ENCODE results near the gene EHBP1L1. TPM values are rescaled to one million over a fixed set of nuclear protein-coding genes. Genes with fewer than 3 reads are reported as not detected.

EHBP1L1 gene
- total RNA-seq, 2 experiments from 2014 or later, result 59.7 to 71.6 TPM

DNA sequence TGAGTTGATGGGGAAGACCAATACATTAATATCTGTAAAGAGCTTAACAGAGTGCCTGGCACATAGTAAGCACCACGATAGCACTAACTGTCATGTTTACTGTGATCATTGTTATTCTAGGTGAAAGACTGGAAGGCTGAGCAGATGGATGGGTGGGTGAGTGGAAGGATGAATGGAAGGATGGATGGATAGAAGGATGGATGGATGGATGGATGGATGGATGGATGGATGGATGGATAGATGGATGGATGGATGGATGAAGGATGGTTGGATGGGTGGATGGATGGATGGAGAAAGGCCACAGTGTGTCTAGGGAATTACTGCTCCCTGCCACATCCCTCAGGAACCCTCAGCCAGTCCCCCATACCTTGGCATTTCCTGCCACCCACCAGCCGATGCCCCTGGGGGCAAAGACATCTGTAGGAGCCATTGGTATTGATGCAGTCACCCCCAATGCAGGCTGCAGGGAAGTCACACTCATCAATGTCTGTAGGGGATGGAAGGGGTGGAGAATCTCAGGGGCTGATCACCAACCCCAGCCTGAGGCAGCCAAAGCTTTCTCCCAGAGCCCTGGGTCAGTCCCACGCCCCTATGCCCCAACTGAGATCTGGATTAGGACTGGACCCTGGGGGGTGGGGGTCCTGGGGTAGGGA lies 33.0 kb upstream of the EHBP1L1 start:
- POLR2A ChIA-PET, result no interaction called here
- TF ChIP-seq, protein P1, sequence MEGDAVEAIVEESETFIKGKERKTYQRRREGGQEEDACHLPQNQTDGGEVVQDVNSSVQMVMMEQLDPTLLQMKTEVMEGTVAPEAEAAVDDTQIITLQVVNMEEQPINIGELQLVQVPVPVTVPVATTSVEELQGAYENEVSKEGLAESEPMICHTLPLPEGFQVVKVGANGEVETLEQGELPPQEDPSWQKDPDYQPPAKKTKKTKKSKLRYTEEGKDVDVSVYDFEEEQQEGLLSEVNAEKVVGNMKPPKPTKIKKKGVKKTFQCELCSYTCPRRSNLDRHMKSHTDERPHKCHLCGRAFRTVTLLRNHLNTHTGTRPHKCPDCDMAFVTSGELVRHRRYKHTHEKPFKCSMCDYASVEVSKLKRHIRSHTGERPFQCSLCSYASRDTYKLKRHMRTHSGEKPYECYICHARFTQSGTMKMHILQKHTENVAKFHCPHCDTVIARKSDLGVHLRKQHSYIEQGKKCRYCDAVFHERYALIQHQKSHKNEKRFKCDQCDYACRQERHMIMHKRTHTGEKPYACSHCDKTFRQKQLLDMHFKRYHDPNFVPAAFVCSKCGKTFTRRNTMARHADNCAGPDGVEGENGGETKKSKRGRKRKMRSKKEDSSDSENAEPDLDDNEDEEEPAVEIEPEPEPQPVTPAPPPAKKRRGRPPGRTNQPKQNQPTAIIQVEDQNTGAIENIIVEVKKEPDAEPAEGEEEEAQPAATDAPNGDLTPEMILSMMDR (conservative IDR thresholded peaks at IDR 0.05; ENCODE audit: low read length), result no peak
- no peak for TF ChIP-seq EZH2phosphoT487 (IDR thresholded peaks at IDR 0.05; ENCODE audit: borderline replicate concordance, low read depth, low read length)
- peaks cover 43% of the 10 kb centered on the region for H3K4me1 ChIP-seq (ENCODE audit: insufficient read depth, low read length, poor library complexity, severe bottlenecking)
- H3K9me3 ChIP-seq (ENCODE audit: low read length), result no peaks in the 10 kb centered on the region
- H3K9me2 ChIP-seq (ENCODE audit: insufficient read depth, low read length), result no peaks in the 10 kb centered on the region
- H3K79me2 ChIP-seq (ENCODE audit: insufficient read depth, low read depth, low read length), result no peaks in the 10 kb centered on the region
- BruUV-seq (replicated peaks), result no TSS peak
- no peak overlapping the region for H3K4me2 ChIP-seq (ENCODE audit: low read length)
- DNase-seq (ENCODE audit: low spot score), result no peak
- intact Hi-C loops (cut with micrococcal nuclease; ENCODE audit: unreplicated experiment), result no loop called here
- H3K4me3 ChIP-seq (ENCODE audit: low read depth, low read length, poor library complexity, severe bottlenecking), result no peak overlapping the region
- peaks cover 10% of the 10 kb centered on the region; the same call in 1 of the 2 replicates for H3K36me3 ChIP-seq (ENCODE audit: insufficient read depth, low read length)
- H4K20me1 ChIP-seq (ENCODE audit: insufficient read depth, low read length), result no peaks in the 10 kb centered on the region
- CTCF ChIA-PET (ENCODE audit: unreplicated experiment), result interaction anchor here (0.6 kb wide), 2 partner anchors 10 to 372 kb away, joined by 3 to 4 read pairs; no protein-coding TSS in a partner anchor
- H2AFZ ChIP-seq (ENCODE audit: low read length), result no peak overlapping the region
- H3K27ac ChIP-seq (ENCODE audit: low read depth, low read length, poor library complexity, severe bottlenecking), result no peak overlapping the region

DNA sequence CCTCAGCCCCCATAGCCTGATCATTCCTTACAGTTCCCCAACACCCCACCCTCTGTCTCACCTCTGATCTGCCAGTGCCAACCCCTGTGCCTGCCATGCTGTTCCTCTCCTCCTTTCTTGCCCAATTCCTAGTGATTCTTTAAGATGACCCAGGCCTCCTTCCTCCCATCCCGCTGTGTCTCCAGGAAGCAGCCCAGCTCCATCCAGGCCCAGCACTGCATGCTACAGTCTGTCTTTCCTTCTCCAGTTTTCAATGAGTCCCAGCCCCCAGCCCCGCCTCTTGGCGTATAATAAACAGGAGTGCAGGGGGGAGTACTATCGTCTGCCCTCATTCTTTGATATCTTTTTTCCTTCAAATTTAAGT lies 30.0 kb upstream of the EHBP1L1 start:
- intact Hi-C loops (cut with micrococcal nuclease; ENCODE audit: unreplicated experiment), result loop anchor here (1.0 kb wide), 1 partner anchor 26 kb away; the partner anchor contains the start of gene FAM89B
- peak overlapping the region; percentile 20; the same call in 1 of the 2 replicates for H2AFZ ChIP-seq (ENCODE audit: low read length)

More for the DNA sequence above, 30.0 kb upstream of the EHBP1L1 start:
- no peaks in the 10 kb centered on the region for H4K20me1 ChIP-seq (ENCODE audit: insufficient read depth, low read length)
- ChIA-PET POLR2A (interaction anchor here (1.0 kb wide), 1 partner anchor 14 kb away, joined by 4 read pairs; no protein-coding TSS in a partner anchor), CTCF (ENCODE audit: unreplicated experiment) (interaction anchor here (1.4 kb wide), 1 partner anchor 21 kb away, joined by 5 read pairs; the partner anchor contains the start of gene SCYL1)
- DNase-seq (ENCODE audit: low spot score), result no peak
- peak overlapping the region; percentile 65 for H3K4me3 ChIP-seq (ENCODE audit: low read depth, low read length, poor library complexity, severe bottlenecking)
- H3K27ac ChIP-seq (ENCODE audit: low read depth, low read length, poor library complexity, severe bottlenecking), result peak overlapping the region; percentile 84
- TF ChIP-seq, protein P1 (conservative IDR thresholded peaks at IDR 0.05; ENCODE audit: low read length), result no peak
- no peak for TF ChIP-seq EZH2phosphoT487 (IDR thresholded peaks at IDR 0.05; ENCODE audit: borderline replicate concordance, low read depth, low read length)
- peaks cover 48% of the 10 kb centered on the region for H3K4me1 ChIP-seq (ENCODE audit: insufficient read depth, low read length, poor library complexity, severe bottlenecking)
- H3K79me2 ChIP-seq (ENCODE audit: insufficient read depth, low read depth, low read length), result no peaks in the 10 kb centered on the region
- no peaks in the 10 kb centered on the region for H3K9me3 ChIP-seq (ENCODE audit: low read length)
- BruUV-seq (replicated peaks), result no TSS peak
- H3K9me2 ChIP-seq (ENCODE audit: insufficient read depth, low read length), result no peaks in the 10 kb centered on the region
- no peaks in the 10 kb centered on the region for H3K36me3 ChIP-seq (ENCODE audit: insufficient read depth, low read length)
- peak overlapping the region; percentile 82 for H3K4me2 ChIP-seq (ENCODE audit: low read length)

Data from OCI-LY7 (cell line).